Stimulated activated CD8-positive, alpha-beta memory T cell treated with anti-CD3 and anti-CD28 coated beads, Interleukin-7, amount 100 ng/mL, for 1 hour (primary cell): ENCODE data around the gene UBD.

Experiments
- DNase-seq, 2 donors: peaks; one replicate each; pipeline ENCODE4 v3.0.0-alpha.2; 2020; ENCODE audit warnings: low read depth in 2 of 2

UBD gene

DNA sequence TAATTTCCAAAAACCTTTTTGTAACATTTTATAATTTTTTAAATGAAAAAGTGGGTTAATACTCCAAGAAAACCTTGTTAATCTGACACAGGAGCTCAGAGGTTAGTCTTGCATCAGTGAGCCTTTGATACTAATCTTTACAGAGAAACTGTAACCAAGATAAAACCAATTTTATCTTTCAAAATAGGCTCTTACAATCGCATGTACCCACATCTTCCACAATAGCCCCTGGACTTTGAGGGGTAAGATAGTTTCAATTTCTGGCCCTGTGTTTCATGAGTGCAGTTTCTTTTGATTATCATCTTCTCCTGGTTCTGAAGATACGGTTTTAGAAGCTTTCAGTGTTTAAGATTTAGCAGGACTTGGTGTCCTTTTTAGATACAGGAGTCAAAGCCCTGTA, 37.3 kb downstream of the UBD start:
- no peak for DNase-seq

DNA sequence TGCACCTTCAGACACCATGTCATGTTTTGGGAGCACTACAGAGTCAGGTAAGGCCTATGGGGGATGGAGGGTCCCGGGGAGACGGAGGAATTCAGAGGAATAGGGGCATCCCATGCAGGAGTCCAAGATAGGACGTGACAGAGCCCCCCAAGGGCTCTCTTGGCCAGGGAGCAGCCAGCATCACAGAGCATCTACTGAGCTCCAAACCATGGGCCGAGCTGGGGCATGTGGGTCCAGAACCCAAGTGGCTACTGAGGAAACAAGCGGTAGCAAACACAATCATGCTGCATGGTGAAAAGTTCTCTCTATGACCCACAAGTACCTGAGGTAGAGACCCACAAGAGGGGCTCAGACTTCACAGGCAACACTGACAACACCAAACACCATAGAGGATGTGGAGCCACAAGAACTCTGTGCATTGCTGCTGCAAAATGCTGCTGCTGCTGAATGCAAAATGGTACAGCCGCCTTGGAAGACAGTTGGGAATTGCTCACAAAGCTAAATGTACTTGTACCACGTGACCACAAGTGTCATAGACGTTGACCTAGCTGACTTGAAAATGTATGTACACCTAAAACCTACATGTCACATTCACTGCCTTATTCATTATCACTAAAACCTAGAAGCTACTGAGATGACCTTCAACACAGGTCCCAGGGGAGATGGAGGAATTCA, 38.4 kb downstream of the UBD start:
- DNase-seq, result no peak

DNA sequence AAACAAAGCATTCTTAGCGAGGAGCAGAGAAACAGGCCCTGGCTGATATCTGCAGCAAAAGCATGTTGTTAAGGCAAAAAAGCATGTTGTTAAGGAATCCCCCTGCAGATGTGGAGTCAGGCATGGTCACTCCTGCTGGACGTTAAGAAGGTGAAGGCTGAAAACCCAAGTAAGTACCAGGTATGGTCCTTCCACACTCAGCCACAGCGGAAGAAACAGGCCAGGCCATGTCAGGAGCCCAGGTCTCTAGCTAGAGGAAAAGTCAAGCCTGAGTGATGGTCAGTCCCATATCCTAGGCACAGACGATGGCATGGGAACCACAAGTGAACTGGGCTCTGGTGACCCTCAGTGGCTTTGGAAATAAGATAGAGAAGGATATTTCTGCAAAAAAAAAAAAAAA, 39.3 kb downstream of the UBD start:
- DNase-seq, result no peak

DNA sequence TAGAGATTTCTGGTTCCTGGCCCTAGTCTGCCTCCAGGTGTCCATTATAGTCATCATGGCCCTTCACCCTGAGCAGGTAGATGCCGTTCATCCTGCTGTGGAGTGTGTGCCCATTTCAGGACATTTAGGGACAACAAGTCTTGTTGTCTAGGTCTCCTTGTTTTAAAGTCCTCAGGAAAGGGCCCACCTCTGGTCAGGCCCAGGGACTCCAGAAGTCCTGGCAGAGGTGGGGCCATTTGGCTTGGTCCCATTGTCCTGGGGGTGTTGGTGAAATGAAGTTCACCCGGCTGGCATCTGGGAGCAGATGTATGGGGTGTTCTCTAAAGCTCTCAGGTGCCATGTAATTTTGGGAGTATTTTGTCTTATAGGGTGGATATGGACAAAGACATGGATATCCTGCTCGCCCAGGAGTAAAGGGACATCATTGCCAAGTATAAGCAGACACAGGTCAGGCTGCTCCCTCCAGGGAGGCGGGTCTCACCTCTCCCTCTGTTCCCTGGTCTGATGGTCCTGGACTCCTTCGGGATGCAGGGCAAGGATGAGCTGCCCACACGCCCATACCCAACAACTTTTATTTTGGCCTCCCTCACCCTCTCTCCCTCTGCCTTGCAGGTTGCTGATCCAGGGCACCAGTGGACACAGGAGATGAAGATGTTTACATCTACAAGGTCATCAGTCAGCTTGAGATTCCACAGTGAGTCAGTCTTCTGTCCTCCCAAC, 40.1 kb downstream of the UBD start:
- DNase-seq, result no peak

DNA sequence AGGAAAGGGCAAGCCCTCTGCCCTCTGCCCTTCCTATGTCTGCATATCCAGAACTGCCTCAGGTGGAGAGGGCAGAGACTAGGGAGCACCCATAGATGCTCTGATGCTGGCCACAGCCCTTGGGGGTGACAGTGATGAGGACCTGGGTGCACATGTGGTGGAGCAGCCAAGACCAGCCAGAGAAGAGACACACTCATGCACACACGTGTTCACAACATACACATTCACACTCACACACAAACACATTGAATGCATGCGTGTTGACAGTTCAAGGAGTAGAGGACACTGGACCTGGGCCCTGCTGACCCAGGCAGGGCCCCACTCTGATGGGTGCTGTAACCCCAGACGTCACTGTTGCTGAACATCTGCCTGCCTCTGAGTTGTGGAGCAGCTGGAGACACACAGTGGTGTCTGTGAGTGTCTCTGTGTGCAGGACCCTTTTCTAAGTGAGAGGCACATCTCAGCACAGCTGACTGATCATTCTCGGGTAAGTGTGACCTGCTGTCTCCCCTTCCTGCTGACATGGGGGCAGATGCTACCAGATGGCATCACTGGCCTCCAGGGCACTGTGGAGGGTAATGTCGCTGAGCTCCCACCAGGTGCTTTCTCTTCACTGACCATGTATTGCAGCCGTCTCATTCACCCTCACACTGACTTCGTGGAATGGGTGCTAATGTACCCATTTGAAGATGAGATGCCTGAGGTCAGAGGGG, 41.6 kb downstream of the UBD start:
- no peak for DNase-seq

DNA sequence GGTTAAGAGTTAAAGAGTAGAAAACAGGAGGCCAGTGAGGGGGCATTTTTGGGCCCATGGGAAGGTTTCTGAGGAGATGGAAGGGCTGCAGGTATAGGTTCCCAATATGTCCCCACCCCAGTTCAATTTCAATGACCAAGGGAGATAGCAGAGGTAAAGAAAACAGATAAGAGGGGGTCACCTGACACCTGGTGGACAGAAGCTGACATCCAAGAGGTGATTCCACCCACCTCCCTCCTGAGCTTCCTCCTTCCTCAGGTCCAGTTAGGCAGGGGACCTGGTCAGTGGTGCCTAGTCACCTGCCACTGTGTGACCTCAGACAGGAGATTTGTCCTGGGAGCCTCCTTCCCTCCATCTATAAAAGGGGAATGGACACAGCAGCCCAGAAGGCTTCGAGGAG, 42.3 kb downstream of the UBD start:
- DNase-seq, result no peak

DNA sequence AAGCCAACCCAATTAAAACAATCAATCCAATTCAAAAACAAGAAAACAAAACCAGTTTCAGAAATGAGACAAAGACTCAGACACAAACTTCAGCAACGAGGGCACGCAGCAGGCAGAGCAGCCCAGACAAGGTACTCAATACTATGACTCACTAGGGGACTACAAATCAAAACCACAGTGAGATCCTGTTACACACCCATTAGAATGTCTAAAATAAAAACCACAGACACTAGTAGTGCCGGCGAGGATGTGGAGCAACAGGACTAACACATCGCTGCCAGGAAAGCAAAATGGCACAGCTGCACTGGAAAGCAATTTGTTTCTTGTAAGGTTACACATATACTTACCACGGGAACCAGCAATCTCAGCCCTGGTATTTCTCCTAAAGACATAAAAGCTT, 43.4 kb downstream of the UBD start:
- no peak for DNase-seq

DNA sequence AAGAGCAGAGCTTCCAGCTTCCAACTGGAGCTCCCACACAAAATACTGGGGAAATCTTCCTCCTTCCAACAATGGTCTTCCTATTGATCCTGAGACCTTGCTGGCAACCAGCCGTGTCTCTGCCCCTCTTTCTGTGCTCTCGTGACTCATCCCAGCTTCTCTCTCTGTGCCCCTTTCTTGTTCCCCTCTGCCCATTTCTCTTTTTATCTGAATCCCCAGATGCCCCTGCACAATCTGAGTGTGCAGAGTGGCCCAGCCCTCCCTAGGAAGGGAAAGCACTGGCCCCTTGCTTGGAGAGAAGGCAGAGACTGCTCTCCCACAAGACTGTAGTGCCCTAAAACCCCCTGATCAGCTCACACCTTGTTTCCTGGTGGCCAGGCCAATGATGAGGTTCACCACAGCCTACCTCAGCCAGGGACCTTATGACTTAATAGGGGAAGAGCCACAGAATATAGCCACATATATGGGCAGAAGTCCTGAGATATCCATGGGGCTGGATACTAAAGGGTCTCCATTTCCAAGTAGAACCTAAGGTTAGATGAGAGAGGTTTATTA, 48.7 kb downstream of the UBD start:
- no peak for DNase-seq

DNA sequence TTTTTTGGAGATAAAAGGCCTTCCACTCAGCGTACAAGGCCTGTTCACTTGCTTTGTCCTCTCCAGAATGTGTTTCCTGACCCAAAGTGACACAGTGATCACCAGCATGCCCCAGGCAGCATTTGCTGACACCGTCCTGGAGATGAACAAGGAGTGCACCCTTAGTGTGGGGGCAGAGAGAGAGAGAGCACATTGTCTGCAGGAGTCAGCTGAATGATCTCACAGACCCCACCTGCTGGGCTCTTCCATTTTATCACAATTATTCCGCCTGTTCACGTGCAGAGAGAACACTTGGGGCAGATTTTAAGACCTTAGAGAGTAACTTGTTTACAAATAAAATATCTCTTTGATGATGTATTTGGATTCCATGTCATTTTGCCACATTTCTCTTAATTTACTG, 49.3 kb downstream of the UBD start:
- no peak for DNase-seq

DNA sequence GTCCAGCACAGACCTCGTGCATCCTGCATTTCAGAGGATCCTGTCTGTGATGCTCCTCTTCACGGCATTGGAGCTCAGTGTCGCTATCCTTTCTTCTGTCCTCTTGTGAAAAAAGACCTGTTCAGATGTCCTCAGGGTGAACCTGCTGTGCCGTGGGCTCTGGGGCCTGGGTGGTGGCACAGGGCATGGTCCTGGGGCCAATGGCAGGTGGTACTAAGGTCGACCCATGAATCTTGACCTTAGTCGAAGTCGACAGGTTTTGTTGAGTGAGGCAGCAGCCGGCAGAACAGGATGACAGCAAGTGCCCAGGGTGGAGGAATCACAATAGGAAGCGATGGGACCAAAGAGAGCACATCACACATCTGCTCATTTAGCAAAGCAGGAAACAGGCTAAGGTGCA, 49.8 kb downstream of the UBD start:
- no peak for DNase-seq

DNA sequence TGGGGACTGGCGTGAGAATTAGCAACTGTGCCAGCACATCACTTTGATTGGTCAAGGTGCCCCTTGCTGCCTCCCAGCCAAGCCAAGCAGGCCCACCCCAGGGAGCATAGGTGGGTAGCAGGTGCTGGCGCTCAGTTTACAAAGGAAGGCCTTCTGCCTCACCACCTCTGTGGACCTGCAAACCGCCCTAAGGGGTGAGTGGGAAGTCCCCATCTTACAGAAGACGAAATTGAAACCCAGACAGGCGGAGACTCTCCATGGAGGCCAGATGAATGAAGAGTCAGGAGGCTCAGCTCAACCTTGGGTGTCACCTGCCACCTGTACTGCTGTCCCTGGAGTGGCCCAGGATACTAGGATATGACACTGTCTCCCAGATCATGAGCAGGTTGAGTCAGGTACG, 50.3 kb downstream of the UBD start:
- no peak for DNase-seq

DNA sequence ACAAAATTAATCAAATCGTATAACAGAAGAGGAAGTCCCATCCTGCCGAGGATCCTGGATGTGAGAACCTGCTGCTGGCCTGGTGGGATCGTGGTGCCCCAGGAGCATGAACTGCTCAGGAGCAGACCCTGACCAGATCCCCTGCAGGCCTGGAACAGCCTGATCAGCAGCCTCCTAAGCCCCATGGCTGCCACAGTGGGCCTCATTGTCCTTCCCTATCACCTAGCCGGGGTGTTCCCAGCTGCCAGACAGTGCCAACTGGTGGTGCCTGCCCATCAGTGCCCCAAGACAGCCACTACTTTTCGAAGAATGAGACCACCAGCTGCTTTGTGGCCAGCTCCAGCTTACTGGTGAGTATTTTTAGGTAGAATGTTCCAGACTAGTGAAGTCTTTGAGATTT, 52.2 kb downstream of the UBD start:
- no peak for DNase-seq

DNA sequence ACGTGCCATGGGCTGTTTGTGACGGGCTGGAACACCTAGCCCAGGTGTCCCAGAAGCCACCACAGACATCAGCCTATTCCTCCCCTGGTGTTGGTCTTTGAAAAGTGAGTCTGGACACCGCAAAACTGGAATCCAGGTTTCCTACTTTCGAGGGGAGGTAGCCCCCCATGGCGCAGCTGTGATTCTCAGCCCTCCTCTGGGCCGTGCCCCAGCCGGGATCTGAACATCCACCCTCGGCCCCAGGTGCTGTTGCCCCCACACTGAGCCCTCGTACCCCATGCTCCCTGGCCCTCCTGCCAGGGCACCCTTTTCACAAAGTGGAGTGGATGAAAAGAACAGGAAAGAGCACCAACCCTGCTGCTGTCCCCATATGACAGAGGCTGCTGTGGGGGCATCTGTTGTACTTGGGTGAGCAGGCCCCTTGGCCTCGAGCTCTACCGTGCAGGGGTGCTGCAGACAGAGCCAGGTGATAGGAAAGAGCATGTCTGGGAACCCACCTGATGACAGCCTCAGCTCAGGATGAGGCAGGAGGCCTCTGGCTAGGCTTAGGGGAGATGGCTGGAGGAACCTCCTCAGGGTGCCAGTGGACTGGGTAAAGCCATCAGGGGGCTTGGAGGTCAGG, 53.0 kb downstream of the UBD start:
- no peak for DNase-seq

DNA sequence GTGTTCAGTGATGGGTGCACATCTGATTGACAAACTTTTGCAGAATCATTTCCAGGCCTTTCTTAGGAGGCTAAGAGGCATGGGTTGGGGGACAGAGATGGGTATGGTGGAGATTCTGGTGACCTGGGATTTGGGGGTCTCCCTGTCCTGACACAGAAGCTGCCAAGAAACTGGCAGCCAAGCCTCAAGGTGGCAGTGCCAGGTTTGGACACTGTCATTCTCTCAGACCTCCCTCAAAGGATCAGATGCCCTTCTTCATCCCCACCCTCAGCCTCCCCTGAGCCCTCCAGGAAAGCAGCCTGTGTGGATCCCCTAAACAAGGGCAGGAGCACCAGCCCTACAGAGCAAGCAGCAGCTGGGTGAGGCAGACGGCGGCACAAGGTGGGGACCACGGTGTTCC, 53.7 kb downstream of the UBD start:
- DNase-seq, result no peak
